Measurements from ENCODE around the gene THADA.
"Not testable (repeated sequence)": the region's sequence is repeated elsewhere in the genome, so short reads cannot be mapped to it uniquely, and the experiment has no call there.

THADA gene

GRCh38 chr2:43462866-43463641 lies 132.8 kb downstream of the THADA start:
- DNase-seq = peak; percentile 50

- no peak for DNase-seq
These were observed 134.3 kb downstream of the THADA start for GRCh38 chr2:43461453-43462073.

- DNase-seq = no peak
These were observed 135.1 kb downstream of the THADA start for GRCh38 chr2:43460611-43461365.

GRCh38 chr2:43460174-43460546 lies 135.7 kb downstream of the THADA start:
- no peak for DNase-seq

- DNase-seq = no peak
These were observed 136.2 kb downstream of the THADA start for GRCh38 chr2:43459446-43460173.

- no peak for DNase-seq
These were observed 137.7 kb downstream of the THADA start for GRCh38 chr2:43458014-43458628.

- DNase-seq = no peak
These were observed 139.9 kb downstream of the THADA start for GRCh38 chr2:43455731-43456642.

GRCh38 chr2:43455296-43455695 lies 140.5 kb downstream of the THADA start:
- no peak for DNase-seq

- no peak for DNase-seq
These were observed 141.0 kb downstream of the THADA start for GRCh38 chr2:43454791-43455190.

- no peak for DNase-seq
These were observed 142.4 kb downstream of the THADA start for GRCh38 chr2:43453179-43454170.

GRCh38 chr2:43452318-43452731 lies 143.5 kb downstream of the THADA start:
- DNase-seq = no peak

- no peak for DNase-seq
These were observed 145.2 kb downstream of the THADA start for GRCh38 chr2:43450617-43451016.

GRCh38 chr2:43448822-43449110 lies 147.1 kb downstream of the THADA start:
- DNase-seq = no peak

- DNase-seq = no peak
These were observed 147.6 kb downstream of the THADA start for GRCh38 chr2:43448011-43448821.

GRCh38 chr2:43446755-43447154 lies 149.1 kb downstream of the THADA start:
- not testable (repeated sequence) for DNase-seq

GRCh38 chr2:43445781-43446180 lies 150.1 kb downstream of the THADA start:
- DNase-seq = no peak

- no peak for DNase-seq
These were observed 150.7 kb downstream of the THADA start for GRCh38 chr2:43444989-43445645.

- no peak for DNase-seq
These were observed 152.6 kb downstream of the THADA start for GRCh38 chr2:43443282-43443681.

- no peak for DNase-seq
These were observed 154.6 kb downstream of the THADA start for GRCh38 chr2:43441195-43441594.
